Mesenchymal stem cell (in vitro differentiated cells and primary cell): Measurements from ENCODE around the gene NECTIN1.
"Not testable (repeated sequence)": the region's sequence is repeated elsewhere in the genome, so short reads cannot be mapped to it uniquely, and the experiment has no call there.

Source experiments
- DNase-seq: peaks from one replicate; pipeline ENCODE4 v3.0.0-alpha.2; 2013
- H2AFZ ChIP-seq: one replicate; pipeline ENCODE4 v1.6.1; 2013; ENCODE audit warnings: low read depth, mild to moderate bottlenecking, control low read depth, inconsistent platforms, low read length, moderate library complexity
- H2AK5ac ChIP-seq: 2 replicates; pipeline ENCODE4 v1.6.1; 2013; ENCODE audit warnings: low read length, moderate library complexity, mild to moderate bottlenecking, inconsistent platforms; ENCODE audit not compliant: severe bottlenecking
- H2BK120ac ChIP-seq: one replicate; pipeline ENCODE4 v1.6.1; 2013; ENCODE audit warnings: low read depth, mild to moderate bottlenecking, inconsistent platforms, low read length, moderate library complexity
- H2BK12ac ChIP-seq, 2 experiments: one replicate each; pipeline ENCODE4 v1.6.1; 2013; ENCODE audit warnings: inconsistent platforms in 2 of 2, low read length in 2 of 2, mild to moderate bottlenecking in 2 of 2, moderate library complexity in 2 of 2, control low read depth in 1 of 2
- H2BK15ac ChIP-seq: one replicate; pipeline ENCODE4 v1.6.1; 2013; ENCODE audit warnings: mild to moderate bottlenecking, low read depth, inconsistent platforms; ENCODE audit not compliant: poor library complexity, severe bottlenecking
- H2BK5ac ChIP-seq: 2 replicates; pipeline ENCODE4 v1.6.1; 2013; ENCODE audit warnings: low read depth, mild to moderate bottlenecking, low read length, control low read depth, inconsistent platforms; ENCODE audit not compliant: poor library complexity, severe bottlenecking
- H3K14ac ChIP-seq, 2 experiments: one replicate each; pipeline ENCODE4 v1.6.1; 2013; ENCODE audit warnings: inconsistent platforms in 2 of 2, low read length in 2 of 2, control low read depth in 1 of 2, mild to moderate bottlenecking in 1 of 2, moderate library complexity in 1 of 2
- H3K18ac ChIP-seq, 2 experiments: one replicate each; pipeline ENCODE4 v1.6.1; 2013; ENCODE audit warnings: inconsistent platforms in 2 of 2, low read length in 2 of 2, control low read depth in 1 of 2, low read depth in 1 of 2, mild to moderate bottlenecking in 1 of 2
- H3K23ac ChIP-seq, 2 experiments: one replicate each; pipeline ENCODE4 v1.6.1; 2013; ENCODE audit warnings: inconsistent platforms in 2 of 2, low read length in 2 of 2, mild to moderate bottlenecking in 2 of 2, moderate library complexity in 2 of 2, control low read depth in 1 of 2
- H3K27ac ChIP-seq: 2 replicates; pipeline ENCODE4 v1.5.1; 2013; ENCODE audit warnings: mild to moderate bottlenecking, moderate library complexity, low read length, control low read depth, inconsistent platforms; ENCODE audit not compliant: poor library complexity, severe bottlenecking
- H3K27me3 ChIP-seq, 2 experiments: 2 replicates each; pipeline versions ENCODE4 v1.6.1 to v1.7.0; 2013; ENCODE audit warnings: low read length in 2 of 2, mild to moderate bottlenecking in 2 of 2, moderate library complexity in 2 of 2, control low read depth in 1 of 2, inconsistent platforms in 1 of 2; ENCODE audit not compliant: control insufficient read depth in 1 of 2, insufficient read depth in 1 of 2
- H3K36me3 ChIP-seq, 2 experiments: 2 replicates each; pipeline versions ENCODE4 v1.6.1 to v1.7.0; 2013; ENCODE audit warnings: low read length in 2 of 2, control low read depth in 1 of 2, inconsistent platforms in 1 of 2, low read depth in 1 of 2, mild to moderate bottlenecking in 1 of 2; ENCODE audit not compliant: insufficient read depth in 2 of 2, control insufficient read depth in 1 of 2
- H3K4ac ChIP-seq, 2 experiments: one replicate each; pipeline ENCODE4 v1.6.1; 2013; ENCODE audit warnings: inconsistent platforms in 2 of 2, low read length in 2 of 2, mild to moderate bottlenecking in 2 of 2, moderate library complexity in 2 of 2, control low read depth in 1 of 2, low read depth in 1 of 2
- H3K4me1 ChIP-seq: 2 replicates; pipeline ENCODE4 v1.6.1; 2013; ENCODE audit warnings: low read depth, low read length, control low read depth; ENCODE audit not compliant: control insufficient read depth, insufficient read depth
- H3K4me2 ChIP-seq: 2 replicates; pipeline ENCODE4 v1.6.1; 2013; ENCODE audit warnings: low read length, mild to moderate bottlenecking, inconsistent platforms; ENCODE audit not compliant: poor library complexity, severe bottlenecking
- H3K4me3 ChIP-seq, 2 experiments: 2 replicates each; pipeline versions ENCODE4 v1.5.1 to v1.7.0; 2013; ENCODE audit warnings: low read length in 2 of 2, mild to moderate bottlenecking in 2 of 2, control low read depth in 1 of 2, low read depth in 1 of 2; ENCODE audit not compliant: insufficient read depth in 1 of 2
- H3K79me1 ChIP-seq: replicated peaks from 2 replicates; pipeline ENCODE4 v1.6.1; 2013; ENCODE audit warnings: mild to moderate bottlenecking, control low read depth, low read length, inconsistent platforms; ENCODE audit not compliant: poor library complexity, severe bottlenecking
- H3K9ac ChIP-seq: 2 replicates; pipeline ENCODE4 v1.7.0; 2013; ENCODE audit warnings: mild to moderate bottlenecking, low read length, moderate library complexity
- H3K9me3 ChIP-seq: 2 replicates; pipeline ENCODE4 v1.7.0; 2013; ENCODE audit warnings: mild to moderate bottlenecking, low read length; ENCODE audit not compliant: control insufficient read depth
- H4K8ac ChIP-seq: one replicate; pipeline ENCODE4 v1.6.1; 2013; ENCODE audit warnings: inconsistent platforms, mild to moderate bottlenecking, low read length, moderate library complexity
- H4K91ac ChIP-seq: one replicate; pipeline ENCODE4 v1.6.1; 2013; ENCODE audit warnings: mild to moderate bottlenecking, low read length, inconsistent platforms
- WGBS: methylation state at CpG from one replicate; pipeline ENCODE4 v1.1.7; 2013; ENCODE audit warnings: mixed read lengths; 5-methylcytosine and 5-hydroxymethylcytosine counted together

The NECTIN1 gene

DNA sequence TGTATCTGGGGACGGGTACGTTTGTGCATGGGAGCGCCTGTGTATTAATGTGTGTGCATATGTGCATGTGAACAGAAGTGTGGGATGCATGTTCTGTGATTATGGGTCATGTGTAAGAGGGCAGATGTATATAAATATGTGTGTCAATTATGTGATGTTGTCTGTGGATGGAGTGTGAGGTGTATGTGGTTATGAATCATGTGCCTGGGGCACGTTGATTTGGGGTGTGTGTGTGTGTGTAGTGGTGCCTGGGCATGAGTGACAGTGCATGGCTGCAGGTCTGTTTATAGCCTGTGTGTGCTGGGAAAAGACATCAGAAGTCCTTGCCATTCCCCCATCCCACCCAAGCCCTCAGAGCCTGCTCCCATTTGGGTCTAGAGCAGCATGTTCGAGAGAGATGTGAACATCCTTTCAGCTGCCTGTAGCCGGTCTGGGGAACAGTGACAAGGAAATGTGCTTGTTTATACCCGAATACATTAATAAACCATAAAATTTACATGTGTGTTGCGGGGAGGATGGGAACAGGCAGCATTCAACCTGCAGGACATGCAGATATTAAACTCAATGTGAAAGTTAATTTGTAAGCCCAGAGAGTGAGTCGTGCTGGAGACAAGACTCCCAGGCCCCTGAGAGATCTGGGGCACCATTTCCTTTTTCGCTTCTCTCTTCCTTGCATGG lies 129.0 kb downstream of the NECTIN1 start:
- Histone ChIP-seq H3K4me2 (no peak overlapping the region), H3K4me1 (peaks cover 14% of the 10 kb centered on the region), H2AK5ac (peak overlapping the region; percentile 65), H2BK5ac (no peak overlapping the region), H4K91ac (peak overlapping the region; percentile 18), H3K23ac (no peak overlapping the region), H3K27me3 (peaks cover 0 to 4% of the 10 kb centered on the region in 2 experiments), H3K79me1 (no peaks in the 10 kb centered on the region), H3K27ac (peak overlapping the region; percentile 12), H3K14ac (peak overlapping the region in 1 of 2 experiments; percentile 46), H4K8ac (peak overlapping the region; percentile 55), H2BK12ac (peak overlapping the region in 1 of 2 experiments; percentile 9), H3K36me3 (no peaks in the 10 kb centered on the region), H3K9me3 (no peaks in the 10 kb centered on the region), H3K18ac (peak overlapping the region in 1 of 2 experiments; percentile 29), H2AFZ (no peak overlapping the region), H3K4ac (peak overlapping the region in 1 of 2 experiments; percentile 36), H2BK120ac (no peak overlapping the region), H2BK15ac (no peak overlapping the region), H3K4me3 (no peak overlapping the region), H3K9ac (no peak overlapping the region)
- 86% methylated on average over 8 of the region's 10 CpGs for WGBS
- DNase-seq, result no peak

DNA sequence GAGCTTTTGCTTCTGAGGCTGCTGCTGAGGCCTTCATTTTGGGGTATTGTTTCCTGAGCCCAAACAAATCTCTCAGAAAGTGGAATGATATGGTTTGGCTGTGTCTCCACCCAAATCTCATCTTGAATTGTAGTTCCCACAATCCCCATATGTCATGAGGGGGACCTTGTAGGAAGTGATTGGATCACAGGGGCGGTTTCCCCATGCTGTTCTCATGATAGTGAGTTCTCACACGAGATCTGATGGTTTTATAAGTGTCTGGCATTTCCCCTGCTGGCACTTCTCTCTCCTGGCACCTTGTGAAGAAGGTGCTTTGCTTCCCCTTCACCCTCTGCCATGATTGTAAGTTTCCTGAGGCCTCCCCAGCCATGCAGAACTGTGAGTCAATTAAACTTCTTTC lies 133.1 kb downstream of the NECTIN1 start:
- not testable (repeated sequence) for H4K8ac ChIP-seq, H3K79me1 ChIP-seq, H3K27ac ChIP-seq, H3K23ac ChIP-seq, H3K27me3 ChIP-seq, H2BK15ac ChIP-seq, H3K14ac ChIP-seq, H2BK120ac ChIP-seq, H4K91ac ChIP-seq, H3K4me3 ChIP-seq, H3K9me3 ChIP-seq, H2AFZ ChIP-seq, H3K36me3 ChIP-seq, H3K4me2 ChIP-seq, H2AK5ac ChIP-seq, H2BK5ac ChIP-seq
- peak overlapping the region; percentile 66 for H3K9ac ChIP-seq
- WGBS, result 67% methylated on average over 2 of the region's 2 CpGs
- peak; percentile 26 for DNase-seq
- H2BK12ac ChIP-seq, result peak overlapping the region in 1 of 2 experiments; percentile 47
- H3K4ac ChIP-seq, result peak overlapping the region; percentile 15 to 33
- H3K18ac ChIP-seq, result peak overlapping the region in 1 of 2 experiments; percentile 34
- peaks cover 15% of the 10 kb centered on the region for H3K4me1 ChIP-seq

- Histone ChIP-seq H2BK12ac (peak overlapping the region; percentile 68 to 94), H3K27ac (peak overlapping the region; percentile 76), H3K4me2 (peak overlapping the region; percentile 20), H3K18ac (peak overlapping the region; percentile 10 to 86), H2AK5ac (no peak overlapping the region), H3K4ac (no peak overlapping the region), H2BK15ac (no peak overlapping the region), H3K9ac (peak overlapping the region; percentile 66), H3K9me3 (no peaks in the 10 kb centered on the region), H3K4me1 (peaks cover 9% of the 10 kb centered on the region), H2BK5ac (peak overlapping the region; percentile 71), H3K36me3 (no peaks in the 10 kb centered on the region), H3K27me3 (no peaks in the 10 kb centered on the region), H3K23ac (no peak overlapping the region), H4K91ac (no peak overlapping the region), H2AFZ (no peak overlapping the region), H4K8ac (no peak overlapping the region), H3K4me3 (peak overlapping the region in 1 of 2 experiments; percentile 21), H3K79me1 (no peaks in the 10 kb centered on the region), H2BK120ac (no peak overlapping the region), H3K14ac (no peak overlapping the region)
- DNase-seq, result peak; percentile 78
- 0% methylated on average over 2 of the region's 4 CpGs for WGBS
These were observed 134.3 kb downstream of the NECTIN1 start for GRCh38 chr11:119594639-119595249.

GRCh38 chr11:119593346-119593745 lies 135.7 kb downstream of the NECTIN1 start:
- Histone ChIP-seq H3K9ac (peak overlapping the region; percentile 49), H3K18ac (no peak overlapping the region), H3K27me3 (no peaks in the 10 kb centered on the region), H2BK5ac (no peak overlapping the region), H2BK15ac (no peak overlapping the region), H3K4me1 (peaks cover 4% of the 10 kb centered on the region), H3K14ac (no peak overlapping the region), H4K8ac (no peak overlapping the region), H3K4ac (no peak overlapping the region), H3K9me3 (no peaks in the 10 kb centered on the region), H2BK120ac (no peak overlapping the region), H3K23ac (no peak overlapping the region), H2AFZ (no peak overlapping the region), H4K91ac (no peak overlapping the region), H3K4me2 (no peak overlapping the region), H2AK5ac (no peak overlapping the region), H3K79me1 (no peaks in the 10 kb centered on the region), H3K27ac (no peak overlapping the region), H3K36me3 (no peaks in the 10 kb centered on the region), H2BK12ac (no peak overlapping the region), H3K4me3 (no peak overlapping the region)
- WGBS, result 91% methylated on average over 1 of the region's 1 CpG
- no peak for DNase-seq
